T-helper 9 cell (primary cell): ENCODE measurements around the gene CLCA2.
A peak's percentile ranks its signal among the peaks of the same experiment; 100 is the strongest.

Experiments
- DNase-seq: peaks from one replicate; pipeline ENCODE4 v3.0.0-alpha.2; 2020

Gene CLCA2

GRCh38 chr1:86477682-86478081, 53.7 kb downstream of the CLCA2 start:
- DNase-seq = no peak

GRCh38 chr1:86478416-86479156, 54.6 kb downstream of the CLCA2 start:
- DNase-seq = no peak

GRCh38 chr1:86481966-86482365, 58.0 kb downstream of the CLCA2 start:
- DNase-seq = no peak

- no peak for DNase-seq
These were observed 63.3 kb downstream of the CLCA2 start for GRCh38 chr1:86487131-86487810.

GRCh38 chr1:86487811-86488141, 63.8 kb downstream of the CLCA2 start:
- DNase-seq = no peak

- DNase-seq = no peak
These were observed 65.4 kb downstream of the CLCA2 start for GRCh38 chr1:86489242-86489878.

- no peak for DNase-seq
These were observed 67.4 kb downstream of the CLCA2 start for GRCh38 chr1:86491171-86491950.

GRCh38 chr1:86498281-86498680, 74.3 kb downstream of the CLCA2 start:
- no peak for DNase-seq

- DNase-seq = no peak
These were observed 76.1 kb downstream of the CLCA2 start for GRCh38 chr1:86499987-86500593.

GRCh38 chr1:86500714-86501113, 76.7 kb downstream of the CLCA2 start:
- no peak for DNase-seq

- peak; percentile 15 for DNase-seq
These were observed 78.2 kb downstream of the CLCA2 start for GRCh38 chr1:86502125-86502646.

GRCh38 chr1:86502721-86503405, 78.9 kb downstream of the CLCA2 start:
- no peak for DNase-seq

GRCh38 chr1:86503406-86504136, 79.6 kb downstream of the CLCA2 start:
- DNase-seq = no peak

GRCh38 chr1:86504137-86504479, 80.1 kb downstream of the CLCA2 start:
- DNase-seq = no peak

GRCh38 chr1:86504895-86505563, 81.1 kb downstream of the CLCA2 start:
- DNase-seq = no peak

GRCh38 chr1:86505564-86505902, 81.6 kb downstream of the CLCA2 start:
- no peak for DNase-seq
